ENCODE measurements around the gene PTPRG.

Gene PTPRG

DNA sequence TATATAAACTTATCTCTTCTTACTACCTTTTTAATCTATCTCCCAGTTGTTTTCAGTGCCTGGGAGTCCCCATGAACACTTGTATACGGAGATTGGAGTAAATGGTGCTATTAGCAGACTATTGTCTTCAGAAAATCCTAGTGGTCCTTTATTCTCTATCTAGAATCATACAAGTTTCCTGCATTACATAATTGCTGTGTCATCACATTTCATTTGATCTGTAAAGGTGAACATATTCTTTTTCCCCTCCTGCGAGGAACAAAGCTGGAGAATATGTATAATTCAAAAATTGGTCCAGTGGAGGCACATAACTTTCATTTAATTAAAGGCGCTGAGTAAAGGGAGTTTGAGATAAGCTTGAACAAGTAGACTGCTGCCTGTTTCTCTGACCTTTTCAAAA lies 487.2 kb downstream of the PTPRG start:
- TF ChIP-seq REST (IDR thresholded peaks at IDR 0.05; ENCODE audit: insufficient read depth in 1 of 2, low read depth in 2 of 2, low read length in 2 of 2) (no peak), TAF1 (IDR thresholded peaks at IDR 0.05; ENCODE audit: borderline replicate concordance, insufficient read depth, low read length) (no peak), POLR2AphosphoS5 (IDR thresholded peaks at IDR 0.05; ENCODE audit: low read depth, low read length) (no peak), SIN3A (IDR thresholded peaks at IDR 0.05; ENCODE audit: borderline replicate concordance, insufficient read depth, low read length) (no peak), FOXP2 (optimal IDR thresholded peaks at IDR 0.05; ENCODE audit: borderline replicate concordance, extremely low read depth, extremely low read length, insufficient read depth) (no peak)

DNA sequence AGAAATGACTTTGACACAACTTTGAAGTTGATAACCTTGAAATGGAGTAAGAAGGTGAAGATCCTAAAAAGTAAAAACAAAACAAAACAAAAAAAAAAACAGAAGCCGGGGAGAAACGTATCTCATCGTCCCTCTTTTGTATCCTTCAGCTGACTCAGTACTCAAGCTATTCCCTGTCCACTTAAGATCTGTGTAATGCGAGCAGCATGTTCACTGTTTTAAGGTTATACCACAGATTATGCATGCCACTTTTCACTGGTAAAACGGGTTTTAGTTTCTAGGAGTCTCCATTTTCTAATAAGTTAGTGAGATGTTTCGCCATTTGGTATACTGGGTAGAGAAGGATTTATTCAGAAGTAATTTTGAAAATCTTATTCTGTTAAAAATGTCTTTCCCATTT lies 487.7 kb downstream of the PTPRG start:
- TF ChIP-seq POLR2AphosphoS5 (IDR thresholded peaks at IDR 0.05; ENCODE audit: low read depth, low read length) (no peak), SIN3A (IDR thresholded peaks at IDR 0.05; ENCODE audit: borderline replicate concordance, insufficient read depth, low read length) (no peak), REST (IDR thresholded peaks at IDR 0.05; ENCODE audit: insufficient read depth in 1 of 2, low read depth in 2 of 2, low read length in 2 of 2) (no peak), TAF1 (IDR thresholded peaks at IDR 0.05; ENCODE audit: borderline replicate concordance, insufficient read depth, low read length) (no peak), FOXP2 (optimal IDR thresholded peaks at IDR 0.05; ENCODE audit: borderline replicate concordance, extremely low read depth, extremely low read length, insufficient read depth) (no peak)

DNA sequence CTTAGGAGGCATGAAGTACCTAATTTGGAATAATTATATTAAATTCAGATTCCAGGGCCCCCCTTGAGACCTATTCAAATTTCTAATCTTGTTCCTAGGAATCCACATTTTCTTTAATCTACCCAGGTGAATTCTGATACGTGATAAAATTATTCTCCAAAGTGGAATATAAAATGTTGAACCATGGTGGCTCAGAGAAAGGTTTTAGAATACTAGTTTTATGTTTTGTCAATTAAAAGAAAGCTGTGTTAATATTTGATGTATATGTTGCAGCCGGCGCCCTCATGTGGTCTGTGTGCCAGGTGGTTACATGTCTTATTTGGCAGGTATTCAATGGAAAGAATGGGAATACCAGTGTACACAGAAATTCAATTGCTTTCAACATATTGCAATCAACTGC lies 490.1 kb downstream of the PTPRG start:
- TF ChIP-seq FOXP2 (optimal IDR thresholded peaks at IDR 0.05; ENCODE audit: borderline replicate concordance, extremely low read depth, extremely low read length, insufficient read depth) (no peak), SIN3A (IDR thresholded peaks at IDR 0.05; ENCODE audit: borderline replicate concordance, insufficient read depth, low read length) (no peak), POLR2AphosphoS5 (IDR thresholded peaks at IDR 0.05; ENCODE audit: low read depth, low read length) (no peak), TAF1 (IDR thresholded peaks at IDR 0.05; ENCODE audit: borderline replicate concordance, insufficient read depth, low read length) (no peak), REST (IDR thresholded peaks at IDR 0.05; ENCODE audit: insufficient read depth in 1 of 2, low read depth in 2 of 2, low read length in 2 of 2) (no peak)

- TF ChIP-seq TAF1 (IDR thresholded peaks at IDR 0.05; ENCODE audit: borderline replicate concordance, insufficient read depth, low read length) (no peak), SIN3A (IDR thresholded peaks at IDR 0.05; ENCODE audit: borderline replicate concordance, insufficient read depth, low read length) (no peak), POLR2AphosphoS5 (IDR thresholded peaks at IDR 0.05; ENCODE audit: low read depth, low read length) (no peak), FOXP2 (optimal IDR thresholded peaks at IDR 0.05; ENCODE audit: borderline replicate concordance, extremely low read depth, extremely low read length, insufficient read depth) (no peak), REST (IDR thresholded peaks at IDR 0.05; ENCODE audit: insufficient read depth in 1 of 2, low read depth in 2 of 2, low read length in 2 of 2) (no peak)
Observed at GRCh38 chr3:62052331-62052730, 491.0 kb downstream of the PTPRG start.

- no peak for TF ChIP-seq SIN3A (IDR thresholded peaks at IDR 0.05; ENCODE audit: borderline replicate concordance, insufficient read depth, low read length)
- no peak for TF ChIP-seq FOXP2 (optimal IDR thresholded peaks at IDR 0.05; ENCODE audit: borderline replicate concordance, extremely low read depth, extremely low read length, insufficient read depth)
- TF ChIP-seq TAF1 (IDR thresholded peaks at IDR 0.05; ENCODE audit: borderline replicate concordance, insufficient read depth, low read length) = no peak
- no peak for TF ChIP-seq POLR2AphosphoS5 (IDR thresholded peaks at IDR 0.05; ENCODE audit: low read depth, low read length)
- TF ChIP-seq REST (IDR thresholded peaks at IDR 0.05; ENCODE audit: insufficient read depth in 1 of 2, low read depth in 2 of 2, low read length in 2 of 2) = no peak
Observed at GRCh38 chr3:62056658-62057057, 495.3 kb downstream of the PTPRG start.

All from PFSK-1 (cell line).